Right cardiac atrium (tissue), 5 donors: ENCODE results near the gene VTI1A. TPM values are rescaled to one million over a fixed set of nuclear protein-coding genes. Genes with fewer than 3 reads are reported as not detected.
"Not testable (repeated sequence)": the region's sequence is repeated elsewhere in the genome, so short reads cannot be mapped to it uniquely, and the experiment has no call there.

Experiments
- ATAC-seq, 2 donors: fragments of 200-7000 bp; cut with Tn5 transposase; one replicate each; pipeline versions ENCODE4 v1.8.0 to v1.9.1; 2020; ENCODE audit warnings: moderate library complexity in 2 of 2, mild to moderate bottlenecking in 1 of 2
- DNase-seq, 3 donors: peaks; one replicate each; pipeline ENCODE4 v3.0.0-alpha.2; 2020
- H3K27ac ChIP-seq: one replicate; pipeline ENCODE4 v1.5.1; 2013; ENCODE audit warnings: mild to moderate bottlenecking, low read length, control low read depth, moderate library complexity
- H3K27me3 ChIP-seq: one replicate; pipeline ENCODE4 v1.6.1; 2013; ENCODE audit not compliant: control insufficient read depth, insufficient read depth
- H3K4me1 ChIP-seq: one replicate; pipeline ENCODE4 v1.6.1; 2013; ENCODE audit warnings: low read length; ENCODE audit not compliant: control insufficient read depth, insufficient read depth
- H3K4me3 ChIP-seq: one replicate; pipeline ENCODE4 v1.5.1; 2013; ENCODE audit warnings: low read length, control low read depth
- H3K9me3 ChIP-seq: one replicate; pipeline ENCODE4 v1.6.1; 2013; ENCODE audit warnings: low read length; ENCODE audit not compliant: control insufficient read depth
- WGBS: extraction: QIAGEN DNeasy Blood & Tissue Kit; methylation state at CpG from one replicate; pipeline ENCODE4 v1.1.7; 2013; 5-methylcytosine and 5-hydroxymethylcytosine counted together
- intact Hi-C, 4 donors: fragments of 100-400 bp; cut with DNase I; formaldehyde crosslinking; loops; one replicate each; pipeline versions ENCODE4 v1.11.0 to v1.14.0; 2022 to 2023
- polyA plus RNA-seq: library from polyadenylated mRNA; stranded (reverse); fragments of 200-250 nt; gene quantifications from one replicate; pipeline ENCODE4 v1.2.3, GENCODE V29; 2013
- total RNA-seq, 4 donors: library from RNA; stranded (reverse); fragmentation: NEBNext Ultra II Directional; extraction: Animal tissue kit (Norgen Biotek cat#: 25700); gene quantifications; one replicate each; pipeline ENCODE4 v1.2.1, GENCODE V29; 2021
- donor health status: healthy with polysubstance abuse.
- donor health status: DM: no; HTN: yes; CAD: no.
- donor health status: DM: no; HTN: no; CAD: no.
- donor health status: DM: no; HTN: yes; CAD: no; lungs with severe emphysema.
- donor health status: DM: yes; HTN: yes; CAD: no.

The VTI1A gene
- total and polyA plus RNA-seq, 5 donors, result 9.1 to 22.5 (median 19.7) TPM

- DNase-seq (no peak), ATAC-seq (no peak)
- Histone ChIP-seq H3K9me3 (no peaks in the 10 kb centered on the region), H3K4me1 (no peaks in the 10 kb centered on the region), H3K27me3 (no peaks in the 10 kb centered on the region), H3K27ac (no peak overlapping the region), H3K4me3 (no peak overlapping the region)
- WGBS, result 55% methylated on average over 3 of the region's 3 CpGs
- intact Hi-C loops, result loop anchor here in 2 of 4 donors (10.0 kb wide), 2 partner anchors 402 to 662 kb away; no protein-coding TSS in a partner anchor
Measured at GRCh38 chr10:112722758-112723157, 275.7 kb downstream of the VTI1A start.

DNA sequence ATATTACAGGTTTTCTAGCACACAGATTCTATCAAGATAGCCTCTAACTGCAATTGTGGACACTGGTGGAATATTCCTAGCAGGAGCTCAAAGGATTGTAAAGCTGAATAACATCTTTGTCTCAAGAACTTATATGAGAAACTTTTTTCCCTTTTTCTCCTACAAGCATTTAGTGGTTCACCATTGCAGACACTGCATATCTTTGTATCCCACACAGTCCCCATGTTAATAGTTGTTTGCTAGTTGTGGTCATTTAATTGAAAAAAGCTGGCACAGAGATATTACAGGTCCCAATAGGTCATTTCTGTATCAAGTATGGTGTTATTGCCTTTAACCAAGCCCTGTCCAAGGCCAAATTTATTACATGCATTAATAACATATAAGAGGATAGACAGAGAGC, 276.9 kb downstream of the VTI1A start:
- H3K9me3 ChIP-seq, result no peaks in the 10 kb centered on the region
- DNase-seq (no peak), ATAC-seq (no peak)
- no peak overlapping the region for H3K27ac ChIP-seq
- no peak overlapping the region for H3K4me3 ChIP-seq
- no peaks in the 10 kb centered on the region for H3K4me1 ChIP-seq
- intact Hi-C loops, result loop anchor here in 2 of 4 donors (10.0 kb wide), 2 partner anchors 401 to 661 kb away; no protein-coding TSS in a partner anchor
- H3K27me3 ChIP-seq, result no peaks in the 10 kb centered on the region

- no peak for DNase-seq
- Histone ChIP-seq H3K27ac (no peak overlapping the region), H3K9me3 (no peaks in the 10 kb centered on the region), H3K4me3 (no peak overlapping the region), H3K4me1 (no peaks in the 10 kb centered on the region), H3K27me3 (no peaks in the 10 kb centered on the region)
- ATAC-seq, result no peak
- 73% methylated on average over 2 of the region's 2 CpGs for whole genome bisulfite sequencing
- intact Hi-C loops, result loop anchor here in 2 of 4 donors (10.0 kb wide), 2 partner anchors 400 to 660 kb away; no protein-coding TSS in a partner anchor
Measured at GRCh38 chr10:112724404-112724991, 277.5 kb downstream of the VTI1A start.

DNA sequence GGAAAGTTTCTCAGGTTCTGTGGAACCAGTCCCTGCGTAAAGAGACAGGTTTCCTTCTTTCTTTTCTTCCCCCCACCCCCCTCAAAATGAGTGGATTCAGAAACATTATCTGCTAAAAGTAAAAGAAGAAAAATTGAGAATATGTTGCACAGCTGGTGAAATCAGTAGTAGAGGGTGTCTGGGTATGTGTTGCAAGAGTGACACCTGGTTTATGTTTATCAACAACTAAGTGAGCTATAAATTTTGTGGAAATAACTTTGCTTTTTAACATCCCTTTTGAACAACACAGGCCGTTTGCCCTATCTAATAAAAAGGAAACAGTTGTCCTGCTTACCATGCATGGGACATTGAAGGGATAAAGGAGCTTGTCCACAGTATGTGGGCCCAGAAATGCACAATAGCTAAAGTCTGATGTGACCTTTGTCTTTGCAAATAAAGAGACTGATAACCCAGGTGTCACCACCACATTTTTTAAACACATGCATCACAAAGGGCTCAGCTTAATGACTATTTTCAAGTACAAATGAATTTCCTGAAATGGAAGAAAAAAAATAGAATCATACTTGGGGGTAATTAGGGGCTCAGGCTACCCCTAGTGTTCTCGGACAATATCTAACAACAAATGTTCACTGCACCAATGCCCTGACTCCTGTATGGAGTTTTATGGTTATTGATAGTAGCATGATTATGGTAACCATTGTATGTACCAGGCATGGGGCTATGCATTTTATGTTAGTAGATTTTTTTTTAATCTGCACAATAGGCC, 281.3 kb downstream of the VTI1A start:
- Histone ChIP-seq H3K27me3 (no peaks in the 10 kb centered on the region), H3K4me1 (peaks cover 2% of the 10 kb centered on the region), H3K9me3 (no peaks in the 10 kb centered on the region), H3K4me3 (no peak overlapping the region), H3K27ac (no peak overlapping the region)
- intact Hi-C loops, result loop anchor here in 2 of 4 donors (10.0 kb wide), 2 partner anchors 396 to 656 kb away; no protein-coding TSS in a partner anchor
- DNase-seq, result no peak
- no peak for ATAC-seq
- 87% methylated on average over 3 of the region's 3 CpGs for WGBS

GRCh38 chr10:112728997-112729396, 282.0 kb downstream of the VTI1A start:
- no peaks in the 10 kb centered on the region for H3K9me3 ChIP-seq
- DNase-seq (no peak), ATAC-seq (no peak)
- intact Hi-C loops, result loop anchor here in 2 of 4 donors (10.0 kb wide), 2 partner anchors 396 to 656 kb away; no protein-coding TSS in a partner anchor
- H3K27me3 ChIP-seq, result no peaks in the 10 kb centered on the region
- H3K4me1 ChIP-seq, result peaks cover 2% of the 10 kb centered on the region
- H3K4me3 ChIP-seq, result no peak overlapping the region
- H3K27ac ChIP-seq, result no peak overlapping the region

DNA sequence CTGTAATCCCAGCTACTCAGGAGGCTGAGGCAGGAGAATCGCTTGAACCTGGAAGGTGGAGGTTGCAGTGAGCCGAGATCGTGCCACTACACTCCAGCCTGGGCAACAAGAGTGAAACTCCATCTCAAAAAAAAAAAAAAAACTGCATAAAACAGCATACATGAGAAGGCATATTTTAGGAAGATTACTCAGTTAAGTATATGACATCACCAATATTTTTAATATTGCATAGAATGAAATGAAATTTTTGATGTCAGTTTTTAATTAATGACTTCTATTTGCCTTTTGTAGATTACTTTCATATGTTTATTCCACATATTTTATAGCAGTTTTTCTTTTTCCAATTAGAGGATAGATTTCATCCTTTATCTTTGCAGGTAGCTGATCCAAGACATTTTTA, 284.4 kb downstream of the VTI1A start:
- WGBS, result 98% methylated on average over 3 of the region's 3 CpGs
- not testable (repeated sequence) for H3K27ac ChIP-seq, DNase-seq

DNA sequence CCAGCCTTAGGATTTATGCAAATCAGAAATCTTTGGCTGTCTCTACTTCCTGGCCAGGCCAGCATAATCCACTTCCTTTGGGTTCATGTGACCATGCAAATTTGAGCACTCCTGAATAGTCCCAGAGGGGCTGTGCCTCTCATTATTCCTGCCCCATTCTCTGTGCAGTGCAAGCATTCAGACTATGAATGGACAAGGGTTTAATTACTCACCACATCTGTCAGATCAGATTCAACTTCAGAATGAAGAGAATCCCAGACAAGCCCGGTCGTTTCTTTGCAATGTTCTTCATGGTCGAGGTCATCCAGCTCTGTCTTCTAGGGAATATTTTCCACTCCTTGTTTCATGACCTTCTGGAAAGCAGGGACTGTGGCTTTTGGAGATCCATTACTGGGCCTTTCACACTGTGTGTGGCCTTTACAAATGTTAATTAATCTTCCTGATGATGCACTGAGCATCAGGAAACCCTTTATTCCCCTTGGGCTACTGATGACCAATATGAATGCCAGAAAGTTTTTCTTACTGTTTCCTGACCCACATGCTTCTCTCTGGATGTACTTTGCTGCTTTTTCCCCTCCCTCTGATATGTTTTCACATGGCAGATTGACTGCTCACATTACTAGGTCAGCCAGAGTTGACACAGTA, 285.4 kb downstream of the VTI1A start:
- no peaks in the 10 kb centered on the region for H3K27me3 ChIP-seq
- H3K4me1 ChIP-seq, result peaks cover 2% of the 10 kb centered on the region
- H3K4me3 ChIP-seq, result no peak overlapping the region
- H3K9me3 ChIP-seq, result no peaks in the 10 kb centered on the region
- WGBS, result 45% methylated on average over 3 of the region's 3 CpGs
- ATAC-seq (peak; percentile 40 to 76), DNase-seq (no peak)
- no peak overlapping the region for H3K27ac ChIP-seq
- intact Hi-C loops, result no loop called here

More for the DNA sequence above, 284.4 kb downstream of the VTI1A start:
- ATAC-seq, H3K9me3 ChIP-seq, H3K27me3 ChIP-seq, H3K4me3 ChIP-seq, H3K4me1 ChIP-seq, intact Hi-C loops: not testable (repeated sequence)

DNA sequence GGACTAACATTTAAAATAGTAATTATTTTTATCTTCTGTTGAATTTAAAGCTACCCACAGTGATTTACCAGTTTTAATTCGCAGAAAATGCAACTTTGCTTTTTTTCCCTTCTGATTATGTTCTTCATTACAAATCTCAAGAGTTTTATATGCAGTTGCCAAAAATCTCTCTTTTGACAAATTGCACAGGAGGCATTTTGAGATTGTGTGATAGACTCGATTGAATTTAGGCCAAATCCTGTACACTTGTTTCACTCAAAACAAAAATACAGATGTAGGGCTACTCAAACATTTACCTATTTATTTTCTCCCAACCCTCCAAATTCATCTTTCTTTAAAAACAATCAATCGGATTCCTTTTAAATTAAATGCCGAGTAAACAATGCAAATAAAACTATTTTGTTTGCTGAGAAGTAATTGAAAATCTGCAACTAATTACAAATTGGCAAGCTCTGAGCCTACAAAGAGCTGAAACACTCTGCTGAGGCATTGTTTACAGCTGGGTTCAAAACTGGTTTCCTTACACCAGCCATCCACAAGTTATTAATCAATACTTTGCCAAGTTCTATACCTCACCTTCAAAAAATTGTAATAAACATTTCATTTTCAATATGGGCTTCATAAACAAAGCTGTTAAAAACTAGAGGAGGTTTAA, 288.2 kb downstream of the VTI1A start:
- DNase-seq (no peak), ATAC-seq (no peak)
- Histone ChIP-seq H3K4me1 (peaks cover 2% of the 10 kb centered on the region), H3K9me3 (no peaks in the 10 kb centered on the region), H3K27me3 (no peaks in the 10 kb centered on the region), H3K27ac (no peak overlapping the region), H3K4me3 (no peak overlapping the region)
- intact Hi-C loops, result no loop called here
- 82% methylated on average over 4 of the region's 4 CpGs for WGBS

- Histone ChIP-seq H3K27me3 (no peaks in the 10 kb centered on the region), H3K4me1 (no peaks in the 10 kb centered on the region), H3K27ac (no peak overlapping the region), H3K9me3 (no peaks in the 10 kb centered on the region), H3K4me3 (no peak overlapping the region)
- ATAC-seq (peak in 1 of 2 donors; percentile 33), DNase-seq (no peak)
- intact Hi-C loops, result no loop called here
- 82% methylated on average over 11 of the region's 11 CpGs for WGBS
Measured at GRCh38 chr10:112738606-112739591, 291.9 kb downstream of the VTI1A start.
